Urothelium cell line (cell line): ENCODE measurements around the gene MT1A.

Experiments used
- DNase-seq: peaks from one replicate; pipeline ENCODE4 v3.0.0; 2011; ENCODE audit warnings: low spot score, mixed read lengths
- FAIRE-seq: peaks from 2 replicates; lab custom pipeline; 2011; peaks lifted over from hg19 to GRCh38; lab: Jason Lieb, UNC

MT1A gene

GRCh38 chr16:56630134-56630533 lies 8.3 kb upstream of the MT1A start:
- no peak for FAIRE-seq
- no peak for DNase-seq

- FAIRE-seq, result no peak
- no peak for DNase-seq
These were observed 7.3 kb upstream of the MT1A start for GRCh38 chr16:56631197-56631596.

- FAIRE-seq (no peak), DNase-seq (no peak)
These were observed 6.7 kb upstream of the MT1A start for GRCh38 chr16:56631832-56632155.

GRCh38 chr16:56632156-56632847 lies 6.2 kb upstream of the MT1A start, which contains the start of gene MT1M:
Gene MT1M, plus strand, starts transcription at chr16:56632659. Its CDS starts 73 bp downstream, at chr16:56632732.
- DNase-seq, result no peak
- no peak for FAIRE-seq

GRCh38 chr16:56632848-56633365 lies 5.6 kb upstream of the MT1A start:
- FAIRE-seq (no peak), DNase-seq (no peak)

- DNase-seq (no peak), FAIRE-seq (no peak)
These were observed 4.9 kb upstream of the MT1A start for GRCh38 chr16:56633535-56633934.

- FAIRE-seq, result no peak
These were observed 3.6 kb upstream of the MT1A start for GRCh38 chr16:56634715-56635440.

GRCh38 chr16:56635441-56635967 lies 3.0 kb upstream of the MT1A start:
- no peak for DNase-seq
- FAIRE-seq, result no peak

More at GRCh38 chr16:56634715-56635440, 3.6 kb upstream of the MT1A start:
- no peak for DNase-seq

- FAIRE-seq (no peak), DNase-seq (no peak)
These were observed 1.7 kb upstream of the MT1A start for GRCh38 chr16:56636616-56637413.

GRCh38 chr16:56639045-56639444 lies 579 bp downstream of the MT1A start:
- no peak for FAIRE-seq

GRCh38 chr16:56640076-56640475 lies 1.6 kb downstream of the MT1A start:
- no peak for DNase-seq
- FAIRE-seq, result no peak

More at GRCh38 chr16:56639045-56639444, 579 bp downstream of the MT1A start:
- DNase-seq, result no peak

GRCh38 chr16:56641166-56641565 lies 2.7 kb downstream of the MT1A start:
- DNase-seq (no peak), FAIRE-seq (no peak)

- DNase-seq (no peak), FAIRE-seq (no peak)
These were observed 4.8 kb downstream of the MT1A start for GRCh38 chr16:56643080-56643778.

- DNase-seq, result no peak
- FAIRE-seq, result no peak
These were observed 5.4 kb downstream of the MT1A start for GRCh38 chr16:56643833-56644232.

GRCh38 chr16:56645311-56645710 lies 6.8 kb downstream of the MT1A start:
- DNase-seq, result no peak
- FAIRE-seq, result no peak

- DNase-seq (no peak), FAIRE-seq (no peak)
These were observed 7.4 kb downstream of the MT1A start for GRCh38 chr16:56645838-56646237.

GRCh38 chr16:56647641-56648431 lies 9.4 kb downstream of the MT1A start:
- FAIRE-seq (no peak), DNase-seq (no peak)

GRCh38 chr16:56649271-56649670 lies 10.8 kb downstream of the MT1A start:
- DNase-seq (no peak), FAIRE-seq (no peak)

- no peak for FAIRE-seq
- DNase-seq, result no peak
These were observed 11.4 kb downstream of the MT1A start for GRCh38 chr16:56649820-56650219.

GRCh38 chr16:56651586-56651985 lies 13.1 kb downstream of the MT1A start, which contains the start of gene MT1B:
Gene MT1B, plus strand, starts transcription at chr16:56651886. Its CDS starts 68 bp downstream, at chr16:56651954.
- FAIRE-seq, result no peak

More at GRCh38 chr16:56651586-56651985, 13.1 kb downstream of the MT1A start, which contains the start of gene MT1B:
- DNase-seq, result no peak
